ENCODE data around the gene CACUL1. TPM values are rescaled to one million over a fixed set of nuclear protein-coding genes. Genes with fewer than 3 reads are reported as not detected.

CACUL1 gene
- total and polyA plus RNA-seq, 2 of the 13 experiments (the other 11 are each of a cell fraction or from before 2014, with no cell fraction given), result 14.2 to 31.0 TPM

DNA sequence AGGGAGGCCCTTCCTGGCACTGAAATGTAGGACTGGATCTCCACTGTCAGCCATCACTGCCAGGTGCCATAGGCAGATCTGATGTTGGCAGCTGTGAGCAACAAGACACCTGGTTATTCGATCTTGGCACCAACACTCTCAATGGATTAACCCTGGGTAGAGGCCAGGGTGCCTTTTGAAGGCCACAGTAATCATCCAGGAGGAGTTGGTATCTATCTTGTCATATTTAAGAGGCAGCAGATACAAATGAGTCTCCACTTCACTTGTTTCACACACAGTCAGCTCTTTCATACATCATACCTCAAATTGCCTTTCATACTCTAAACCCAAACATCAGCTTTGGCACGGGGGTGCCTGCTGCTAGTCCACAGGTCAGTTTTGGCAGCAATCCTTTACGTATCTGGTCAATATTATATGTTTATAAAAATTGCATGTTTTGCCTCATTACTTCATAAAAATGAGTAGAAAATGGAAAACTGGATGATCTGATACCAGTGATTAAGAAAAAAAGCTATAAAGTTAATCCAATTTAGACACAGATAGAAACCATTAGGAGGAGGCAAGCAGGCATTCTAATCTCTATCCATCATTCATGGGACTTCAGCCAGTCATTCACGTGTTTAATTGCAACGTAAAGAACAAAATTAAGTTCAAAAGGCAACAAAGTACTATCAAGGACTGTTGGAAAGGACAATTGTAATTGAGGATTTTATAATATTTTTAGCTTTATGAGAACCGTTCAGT, 12.7 kb upstream of the CACUL1 start (continued):
- TF ChIP-seq ZNF619 (CRISPR knock-in tag; IDR thresholded peaks at IDR 0.05), result no peak
- no peak for TF ChIP-seq HNF4G (IDR thresholded peaks at IDR 0.05; ENCODE audit: borderline replicate concordance, low read depth, low read length)
- TF ChIP-seq HNF4G (CRISPR knock-in tag; IDR thresholded peaks at IDR 0.05; ENCODE audit: borderline replicate concordance, low read depth), result no peak
- no peak for TF ChIP-seq ZNF343 (CRISPR knock-in tag; IDR thresholded peaks at IDR 0.05)
- no peak for TF ChIP-seq GABPA (IDR thresholded peaks at IDR 0.05; ENCODE audit: low read depth, low read length)
- TF ChIP-seq GABPA (CRISPR knock-in tag; IDR thresholded peaks at IDR 0.05; ENCODE audit: low read depth), result no peak
- no peak for TF ChIP-seq ZNF749 (CRISPR knock-in tag; IDR thresholded peaks at IDR 0.05; ENCODE audit: borderline replicate concordance)
- no peak for TF ChIP-seq ZNF230 (CRISPR knock-in tag; IDR thresholded peaks at IDR 0.05)
- no peak for TF ChIP-seq MXI1 (IDR thresholded peaks at IDR 0.05; ENCODE audit: borderline replicate concordance, low read depth, low read length)
- no peak for TF ChIP-seq ZSCAN31 (CRISPR knock-in tag; IDR thresholded peaks at IDR 0.05; ENCODE audit: low read depth)
- no peak for TF ChIP-seq NFAT5 (CRISPR knock-in tag; IDR thresholded peaks at IDR 0.05)
- no peak for TF ChIP-seq ZNF768 (CRISPR knock-in tag; IDR thresholded peaks at IDR 0.05)
- TF ChIP-seq, protein P1, sequence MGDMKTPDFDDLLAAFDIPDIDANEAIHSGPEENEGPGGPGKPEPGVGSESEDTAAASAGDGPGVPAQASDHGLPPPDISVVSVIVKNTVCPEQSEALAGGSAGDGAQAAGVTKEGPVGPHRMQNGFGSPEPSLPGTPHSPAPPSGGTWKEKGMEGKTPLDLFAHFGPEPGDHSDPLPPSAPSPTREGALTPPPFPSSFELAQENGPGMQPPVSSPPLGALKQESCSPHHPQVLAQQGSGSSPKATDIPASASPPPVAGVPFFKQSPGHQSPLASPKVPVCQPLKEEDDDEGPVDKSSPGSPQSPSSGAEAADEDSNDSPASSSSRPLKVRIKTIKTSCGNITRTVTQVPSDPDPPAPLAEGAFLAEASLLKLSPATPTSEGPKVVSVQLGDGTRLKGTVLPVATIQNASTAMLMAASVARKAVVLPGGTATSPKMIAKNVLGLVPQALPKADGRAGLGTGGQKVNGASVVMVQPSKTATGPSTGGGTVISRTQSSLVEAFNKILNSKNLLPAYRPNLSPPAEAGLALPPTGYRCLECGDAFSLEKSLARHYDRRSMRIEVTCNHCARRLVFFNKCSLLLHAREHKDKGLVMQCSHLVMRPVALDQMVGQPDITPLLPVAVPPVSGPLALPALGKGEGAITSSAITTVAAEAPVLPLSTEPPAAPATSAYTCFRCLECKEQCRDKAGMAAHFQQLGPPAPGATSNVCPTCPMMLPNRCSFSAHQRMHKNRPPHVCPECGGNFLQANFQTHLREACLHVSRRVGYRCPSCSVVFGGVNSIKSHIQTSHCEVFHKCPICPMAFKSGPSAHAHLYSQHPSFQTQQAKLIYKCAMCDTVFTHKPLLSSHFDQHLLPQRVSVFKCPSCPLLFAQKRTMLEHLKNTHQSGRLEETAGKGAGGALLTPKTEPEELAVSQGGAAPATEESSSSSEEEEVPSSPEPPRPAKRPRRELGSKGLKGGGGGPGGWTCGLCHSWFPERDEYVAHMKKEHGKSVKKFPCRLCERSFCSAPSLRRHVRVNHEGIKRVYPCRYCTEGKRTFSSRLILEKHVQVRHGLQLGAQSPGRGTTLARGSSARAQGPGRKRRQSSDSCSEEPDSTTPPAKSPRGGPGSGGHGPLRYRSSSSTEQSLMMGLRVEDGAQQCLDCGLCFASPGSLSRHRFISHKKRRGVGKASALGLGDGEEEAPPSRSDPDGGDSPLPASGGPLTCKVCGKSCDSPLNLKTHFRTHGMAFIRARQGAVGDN (CRISPR knock-in tag; IDR thresholded peaks at IDR 0.05), result no peak

All from HepG2 (cell line).